Activated CD4-positive, alpha-beta T cell treated with anti-CD3 and anti-CD28 coated beads, Interleukin-2, amount 50 U/mL, for 24 hours (primary cell): Measurements from ENCODE around the gene CARD19.
A peak's percentile ranks its signal among the peaks of the same experiment; 100 is the strongest.

Experiments used
- DNase-seq, 2 donors: peaks; one replicate each; pipeline ENCODE4 v3.0.0-alpha.2; 2020; ENCODE audit warnings: low read depth in 1 of 2, low spot score in 1 of 2

CARD19 gene, protein sequence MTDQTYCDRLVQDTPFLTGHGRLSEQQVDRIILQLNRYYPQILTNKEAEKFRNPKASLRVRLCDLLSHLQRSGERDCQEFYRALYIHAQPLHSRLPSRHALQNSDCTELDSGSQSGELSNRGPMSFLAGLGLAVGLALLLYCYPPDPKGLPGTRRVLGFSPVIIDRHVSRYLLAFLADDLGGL

GRCh38 chr9:93096131-93096802, at the start of gene CARD19:
TSS of gene CARD19 (plus strand) at chr9:93096217. CDS start at chr9:93096346, 129 bp downstream.
- peak in 1 of 2 donors; percentile 100 for DNase-seq

- DNase-seq, result no peak
Measured at GRCh38 chr9:93048566-93049448, 47.2 kb upstream of the CARD19 start.

- no peak for DNase-seq
Measured at GRCh38 chr9:93049491-93049890, 46.5 kb upstream of the CARD19 start.

DNA sequence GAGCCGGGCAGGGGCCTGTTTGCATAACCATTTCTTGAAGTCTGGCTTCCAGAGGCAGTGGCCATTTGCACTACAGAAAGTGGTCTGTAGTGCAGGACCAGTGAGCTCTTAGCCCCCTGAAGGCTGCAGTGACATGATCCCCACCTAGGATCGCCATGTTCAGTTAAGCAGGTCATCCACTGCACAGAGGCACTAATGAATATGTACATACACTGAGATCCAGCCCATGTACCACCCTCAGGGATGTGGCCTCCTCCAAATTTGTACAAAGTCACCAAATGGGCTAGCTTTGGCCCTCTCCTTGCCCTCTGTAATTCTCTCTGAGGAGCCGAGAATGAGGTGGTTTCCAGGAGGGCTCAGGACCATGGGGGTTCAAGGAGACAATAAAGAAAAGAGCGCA, 45.8 kb upstream of the CARD19 start:
- no peak for DNase-seq

DNA sequence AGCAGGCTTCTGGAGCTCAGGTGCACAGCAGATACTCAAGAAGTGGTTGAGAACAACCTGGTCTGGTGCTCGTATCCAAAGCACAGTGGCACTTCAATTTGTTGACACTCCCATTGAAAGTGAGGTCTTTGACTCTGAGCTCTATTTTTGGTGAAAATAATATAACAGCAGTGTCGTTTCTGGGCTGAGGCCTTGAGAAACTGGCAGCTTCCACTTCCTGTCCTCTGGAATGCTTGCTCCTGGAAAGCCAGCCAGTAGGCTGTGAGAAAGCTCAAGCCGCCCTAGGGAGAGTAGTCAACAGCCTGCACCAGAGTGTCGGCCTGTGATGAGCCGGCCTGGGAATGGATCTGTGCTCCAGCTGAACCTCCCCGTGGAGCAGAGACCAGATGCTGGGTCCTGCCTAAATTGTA, 44.3 kb upstream of the CARD19 start:
- no peak for DNase-seq

DNA sequence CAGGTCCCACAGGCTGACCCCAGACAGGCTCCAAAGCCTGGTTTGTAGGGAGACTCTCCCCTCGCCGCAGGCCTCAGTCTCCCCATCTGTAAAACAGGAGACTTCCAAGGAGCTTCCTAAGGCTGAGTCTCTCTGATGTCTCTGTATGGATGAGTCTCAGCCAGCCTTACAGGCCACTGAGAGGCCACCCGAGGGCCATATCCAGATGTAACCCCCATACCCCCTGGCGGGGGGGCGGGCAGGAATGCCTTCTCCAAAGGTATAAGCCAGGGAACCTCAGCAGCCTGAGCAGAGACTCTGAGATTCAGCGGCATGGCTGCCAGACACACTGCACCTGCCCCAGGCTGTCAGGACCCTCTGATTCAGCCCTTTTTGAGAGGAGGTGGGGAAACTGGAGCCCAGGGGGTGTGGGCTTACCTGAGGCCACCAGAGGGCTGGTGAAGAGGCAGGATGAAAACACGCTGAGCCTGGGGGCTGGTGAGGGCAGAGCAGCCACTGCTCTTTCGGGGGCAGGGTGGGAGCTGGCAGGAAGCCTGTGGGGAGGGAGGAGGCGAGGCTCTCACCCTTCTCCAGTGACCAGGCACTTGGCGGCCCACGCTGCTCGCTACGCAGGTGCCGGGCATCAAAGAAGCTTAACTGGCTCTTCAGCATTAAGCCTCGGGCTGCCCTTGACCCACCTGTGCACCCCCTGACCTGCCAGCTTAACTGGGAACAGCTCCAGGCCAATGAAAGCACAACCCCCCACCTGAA, 43.1 kb upstream of the CARD19 start:
- no peak for DNase-seq

DNA sequence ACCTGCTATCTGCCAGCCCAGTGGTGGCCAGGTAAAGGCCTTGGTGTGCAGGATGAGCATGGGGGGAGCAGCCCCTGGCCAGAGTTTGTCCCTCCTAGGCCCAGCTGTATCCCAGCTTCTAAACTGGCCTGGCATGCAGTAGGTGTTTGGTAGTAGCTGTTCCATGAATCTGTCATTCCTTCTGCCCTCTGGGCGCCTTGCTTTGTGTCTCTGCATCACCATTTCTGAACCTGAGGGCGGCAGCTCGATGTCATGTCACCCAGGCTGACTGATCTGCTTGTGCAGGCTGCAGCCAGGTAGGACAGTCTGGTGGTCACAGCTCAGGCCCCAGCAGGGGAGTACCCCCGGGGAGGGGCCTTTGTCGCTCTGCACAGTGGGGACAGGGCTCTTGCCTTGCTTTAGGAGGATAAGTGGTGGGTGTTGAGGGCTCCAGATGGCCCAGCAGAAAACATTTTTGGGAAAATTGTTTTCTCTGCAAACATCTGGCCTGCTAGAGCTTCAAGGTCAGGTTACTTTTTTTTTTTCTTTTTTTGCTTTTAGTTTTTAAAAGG, 42.2 kb upstream of the CARD19 start:
- no peak for DNase-seq

- no peak for DNase-seq
Measured at GRCh38 chr9:93054758-93055704, 41.0 kb upstream of the CARD19 start.

GRCh38 chr9:93057042-93057702, 38.8 kb upstream of the CARD19 start:
- no peak for DNase-seq

DNA sequence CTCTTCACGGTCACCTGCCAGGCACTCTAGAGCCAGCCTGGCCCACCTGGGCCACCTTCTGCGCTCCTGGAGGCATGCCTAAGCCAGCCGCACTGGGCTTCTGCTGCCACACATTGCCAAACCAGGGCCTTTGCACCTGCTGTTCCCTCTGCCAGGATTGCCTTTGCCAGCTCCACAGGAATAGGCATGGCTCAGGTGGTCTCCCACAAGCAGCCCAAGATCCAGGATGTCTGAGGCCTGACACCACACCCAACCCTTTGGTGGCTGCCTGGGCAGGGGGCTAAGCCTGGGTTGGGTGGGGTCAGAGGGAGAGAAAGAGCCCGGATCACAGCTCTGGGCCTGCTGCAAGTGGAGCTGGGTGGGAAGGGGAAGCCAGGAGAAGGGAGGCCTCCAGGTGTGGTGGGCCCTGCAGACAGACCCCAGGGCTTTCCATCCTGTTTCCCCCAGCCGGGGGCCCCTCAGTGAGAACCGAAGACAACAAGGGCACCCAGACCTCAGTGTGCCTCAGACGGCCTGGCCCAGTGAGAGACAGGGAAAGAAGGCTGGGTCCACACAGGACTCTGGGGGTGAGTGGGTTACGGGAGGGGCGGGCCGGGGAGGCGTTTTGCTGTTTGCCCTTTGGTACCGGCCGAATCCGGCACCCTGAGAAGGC, 38.2 kb upstream of the CARD19 start:
- DNase-seq, result no peak

DNA sequence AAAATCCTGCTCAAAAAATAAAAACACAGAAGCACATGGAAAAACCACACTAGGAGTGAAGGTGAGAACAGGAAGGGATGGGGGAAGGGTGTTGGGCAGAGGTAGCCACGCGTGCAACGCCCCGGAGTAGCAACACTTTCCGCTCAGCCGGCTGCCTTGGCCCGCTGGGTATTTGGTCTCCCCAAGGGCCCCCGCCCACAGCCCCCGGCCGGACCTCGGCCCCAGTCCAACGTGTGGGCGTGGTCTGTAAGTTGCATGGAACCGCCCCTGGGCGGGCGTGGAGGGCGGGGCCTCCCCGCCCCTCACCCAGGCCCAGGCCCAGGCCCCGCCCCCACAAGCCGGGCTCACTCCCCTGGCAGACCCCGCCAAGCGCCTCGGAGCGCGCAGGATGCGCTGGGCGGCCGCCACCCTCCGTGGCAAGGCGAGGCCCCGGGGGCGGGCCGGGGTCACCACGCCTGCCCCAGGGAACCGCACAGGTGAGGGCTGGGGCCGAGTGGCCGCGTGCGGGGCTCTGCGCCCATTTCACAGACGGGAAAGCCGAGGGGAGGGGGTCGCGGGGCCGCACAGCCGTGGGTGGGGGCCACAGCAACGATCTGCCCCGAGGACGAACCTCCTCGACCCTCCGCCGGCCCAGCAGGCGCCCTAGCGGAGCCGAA, 37.5 kb upstream of the CARD19 start, which contains the start of gene SUSD3:
TSS of gene SUSD3 (plus strand) at position 347 of the 656 bp plus-strand sequence. CDS start at position 389, 42 bp downstream.
- DNase-seq, result peak; percentile 25 to 30

DNA sequence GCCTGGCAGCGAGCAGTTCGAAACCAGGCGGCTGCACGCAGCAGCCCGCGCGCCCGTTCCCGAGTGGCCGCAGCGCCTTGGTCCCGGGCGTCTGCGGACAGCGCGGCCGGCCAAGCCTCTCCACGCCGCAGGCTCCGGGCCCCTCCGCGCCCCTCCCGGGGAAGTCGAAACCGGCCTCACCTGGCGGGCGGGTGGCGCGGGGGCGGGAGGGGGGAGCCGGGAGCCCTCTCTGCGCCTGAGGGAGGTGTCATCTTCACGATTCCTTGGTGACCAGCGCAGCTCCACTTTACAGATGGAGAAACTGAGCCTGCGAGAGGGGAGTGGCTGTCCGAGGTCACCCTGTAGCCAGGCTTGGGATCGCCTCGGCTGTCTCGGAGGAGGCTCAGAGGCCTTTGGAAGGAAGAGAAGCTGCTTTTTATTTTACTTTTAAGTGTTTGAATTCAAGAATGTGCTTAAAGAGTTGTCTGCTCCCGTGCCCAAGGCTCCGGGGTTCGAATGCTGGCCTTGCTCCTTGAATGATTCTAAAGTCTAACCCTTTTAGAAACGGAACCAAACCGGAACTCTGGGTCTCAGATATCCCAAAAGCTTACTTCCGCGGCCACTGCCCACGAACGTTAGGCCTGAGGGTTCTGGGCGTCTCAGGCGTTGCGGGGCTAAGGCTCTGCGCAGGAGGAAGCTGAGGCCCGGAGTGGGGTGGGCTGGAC, 36.9 kb upstream of the CARD19 start:
- DNase-seq, result no peak

DNA sequence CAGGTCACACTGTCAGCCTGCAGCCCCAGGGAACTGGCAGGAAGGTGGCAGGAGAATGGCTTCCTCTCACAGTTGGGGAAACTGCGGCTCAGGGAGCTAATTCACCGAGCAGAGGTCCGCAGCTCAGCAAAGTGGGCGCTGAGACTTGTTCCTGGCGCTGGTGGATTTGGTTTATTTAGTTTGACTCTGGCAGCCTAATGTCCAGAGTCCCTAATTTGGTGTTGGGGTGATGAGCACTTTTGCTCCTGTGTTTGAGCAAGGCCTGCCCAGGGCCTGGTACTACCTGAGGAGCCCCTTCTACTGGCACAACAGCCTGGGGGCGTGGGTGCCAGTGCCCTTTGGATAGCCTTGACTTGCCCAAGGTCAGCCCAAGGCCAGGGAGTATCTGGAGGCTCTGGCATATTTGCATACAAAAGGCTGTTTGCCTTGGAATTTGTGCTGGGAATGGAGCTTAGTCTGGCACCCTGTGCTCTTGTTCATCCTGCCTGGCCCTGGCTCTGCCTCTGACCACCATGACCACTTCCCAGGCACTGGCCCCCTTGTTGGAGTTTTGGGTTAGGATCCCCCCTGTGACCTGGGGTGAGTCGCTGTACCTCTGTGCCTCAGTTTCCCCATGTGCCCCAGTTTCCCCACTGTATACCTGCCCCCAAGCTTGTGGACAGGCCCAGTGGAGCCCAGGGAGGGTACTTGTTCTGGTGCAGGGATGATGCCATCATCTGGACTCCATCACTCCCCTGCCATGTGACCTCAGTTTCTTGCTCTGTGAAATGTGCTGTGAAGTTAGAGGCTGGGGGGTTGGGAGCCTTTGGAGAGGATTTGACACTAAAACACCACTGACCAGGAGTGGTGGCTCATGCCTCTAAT, 36.1 kb upstream of the CARD19 start:
- DNase-seq, result no peak

DNA sequence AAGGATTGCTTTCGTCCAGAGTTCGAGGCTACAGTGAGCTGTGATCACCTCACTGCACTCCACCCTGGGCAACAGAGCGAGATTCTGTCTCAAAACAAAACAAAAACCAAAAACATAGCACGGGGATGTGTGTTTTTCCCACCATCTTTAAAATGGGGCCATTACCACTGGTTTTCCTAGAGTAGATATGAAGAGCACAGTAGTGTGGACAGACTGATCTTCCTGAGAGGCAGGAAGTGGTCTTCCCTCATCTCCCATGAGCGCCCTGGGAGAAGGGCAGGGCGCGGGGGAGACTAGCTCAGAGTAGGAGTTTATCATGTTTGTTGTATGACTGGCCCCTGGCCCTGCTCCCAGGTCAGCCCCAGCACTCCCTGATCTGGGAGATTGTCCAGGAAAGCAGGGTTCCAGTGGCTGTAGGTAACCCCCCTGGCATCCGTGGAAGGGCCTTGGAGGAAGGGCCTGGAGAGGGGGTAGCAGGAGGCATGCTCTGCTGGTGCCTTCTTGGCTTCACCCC, 35.2 kb upstream of the CARD19 start:
- DNase-seq, result no peak

DNA sequence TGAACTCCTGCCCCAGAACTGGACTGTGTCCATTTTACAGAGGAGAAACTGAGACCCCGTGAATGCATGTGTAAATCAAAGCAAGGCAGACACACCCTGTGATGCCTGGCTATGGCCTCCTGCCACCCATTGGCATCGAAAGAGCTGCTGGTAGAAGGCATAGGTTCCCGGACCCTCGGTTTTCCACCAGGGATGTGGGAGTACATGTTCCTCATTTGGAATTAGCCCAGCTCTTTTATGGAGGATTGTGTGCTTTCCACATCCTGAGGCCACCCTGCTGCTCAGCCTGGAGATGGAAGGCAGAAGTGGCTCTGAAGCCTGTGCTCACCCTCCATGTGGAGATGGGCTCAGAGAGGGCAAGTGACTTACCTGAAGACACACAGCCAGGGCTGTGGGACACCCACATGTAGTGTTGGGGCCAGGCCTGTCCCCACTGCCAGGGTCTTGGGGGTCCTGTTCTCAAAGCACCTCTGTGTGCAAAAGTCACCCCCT, 34.7 kb upstream of the CARD19 start:
- DNase-seq, result no peak
